SK-N-MC (cell line): ENCODE results near the gene BCOR.

Source experiments
- EZH2 ChIP-seq: fragments of 200-600 bp; sonication (generic); IDR thresholded peaks from one replicate; pipeline ENCODE4 v1.6.1; 2017; ENCODE audit warnings: antibody characterized with exemption
- FOXP2 ChIP-seq: optimal IDR thresholded peaks from 2 replicates; pipeline ENCODE3; 2011; ENCODE audit warnings: mild to moderate bottlenecking, moderate library complexity; ENCODE audit not compliant: insufficient read depth; ENCODE audit errors: extremely low read length, control extremely low read depth
- POLR2AphosphoS5 ChIP-seq: IDR thresholded peaks from 2 replicates; pipeline ENCODE4 v1.6.1; 2012; ENCODE audit warnings: mild to moderate bottlenecking, low read depth, low read length, borderline replicate concordance

DNA sequence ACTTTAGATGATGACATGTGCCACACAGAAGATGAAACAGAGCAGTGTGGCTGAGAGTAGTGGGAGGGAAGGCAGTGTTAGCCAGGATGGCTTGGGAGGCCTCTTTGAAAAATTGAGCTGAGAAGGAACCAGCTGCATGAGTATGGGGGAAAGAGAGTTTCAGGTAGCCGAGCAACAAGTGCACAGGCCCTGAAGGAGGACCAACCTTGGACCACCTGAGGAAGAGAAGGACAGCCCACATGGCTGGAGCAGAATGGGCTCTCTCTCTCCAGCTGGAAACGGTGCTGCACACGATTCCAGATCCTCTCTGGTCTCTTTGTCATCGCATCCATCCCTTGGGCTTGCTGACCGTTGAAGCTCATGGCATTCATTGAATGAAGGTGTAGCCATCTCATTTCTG lies 23.9 kb upstream of the BCOR start:
- TF ChIP-seq EZH2 = no peak
- TF ChIP-seq POLR2AphosphoS5 = no peak
- TF ChIP-seq FOXP2 = no peak
